Esophagus squamous epithelium (tissue), 5 donors: ENCODE measurements around the gene FBXO9. TPM values are rescaled to one million over a fixed set of nuclear protein-coding genes. Genes with fewer than 3 reads are reported as not detected.

Source experiments
- DNase-seq: peaks from one replicate; lab custom pipeline; 2025; lab: John Stamatoyannopoulos, UW
- H3K27ac ChIP-seq, 4 donors: fragments of 200-600 bp; sonication (generic); one replicate each; pipeline ENCODE4 v1.5.1; 2016 to 2019; ENCODE audit warnings: mild to moderate bottlenecking in 1 of 4
- H3K27me3 ChIP-seq, 4 donors: fragments of 200-600 bp; sonication (generic); 1 replicate in 3 of 4; 2 replicates in 1 of 4; pipeline versions ENCODE4 v1.5.1 to v1.6.0; 2017 to 2021; ENCODE audit warnings: antibody characterized with exemption in 1 of 4
- H3K36me3 ChIP-seq, 3 donors: fragments of 200-600 bp; sonication (generic); one replicate each; pipeline ENCODE4 v1.5.1; 2016 to 2019
- H3K4me1 ChIP-seq, 3 donors: fragments of 200-600 bp; sonication (generic); one replicate each; pipeline ENCODE4 v1.5.1; 2017 to 2019
- H3K4me3 ChIP-seq, 4 donors: fragments of 200-600 bp; sonication (generic); 1 replicate in 3 of 4; 2 replicates in 1 of 4; pipeline ENCODE4 v1.5.1; 2016 to 2019; ENCODE audit warnings: mild to moderate bottlenecking in 2 of 4, moderate library complexity in 1 of 4
- H3K9me3 ChIP-seq, 3 donors: fragments of 200-600 bp; sonication (generic); one replicate each; pipeline ENCODE4 v1.5.1; 2016 to 2019
- POLR2A ChIP-seq, 4 donors: fragments of 450-650 bp; IDR thresholded peaks; one replicate each; pipeline ENCODE4 v1.6.1; 2017; ENCODE audit warnings: antibody characterized with exemption in 4 of 4, mild to moderate bottlenecking in 4 of 4, moderate library complexity in 3 of 4
- WGBS, 2 donors: methylation state at CpG; one replicate each; pipeline ENCODE4 v1.1.5; 2018; 5-methylcytosine and 5-hydroxymethylcytosine counted together
- intact Hi-C: fragments of 100-400 bp; cut with DNase I; formaldehyde crosslinking; loops from one replicate; pipeline ENCODE4 v1.15.0; 2022
- small RNA-seq, 4 donors: library from RNA; depleted of rRNA; stranded (forward); fragments of <200 nt; gene quantifications; one replicate each; pipeline ENCODE3, GENCODE V24; 2016
- total RNA-seq, 4 donors: library from RNA; depleted of rRNA; stranded (reverse); fragments of >200 nt; gene quantifications; one replicate each; pipeline ENCODE4 v1.1.0, GENCODE V29; 2016
- TF ChIP-seq, protein P1 (sequence below), 6 experiments: fragments of 450-650 bp in 4 of 6; fragments of 200-600 bp in 2 of 6; sonication (generic) in 2 of 6; IDR thresholded peaks; one replicate each; pipeline ENCODE4 v1.5.1; 2016 to 2019; ENCODE audit warnings: antibody characterized with exemption in 6 of 6, mild to moderate bottlenecking in 4 of 6, moderate library complexity in 4 of 6
- donor health status: DM: yes; HTN: yes; CAD: no.

Gene FBXO9
- total RNA-seq, 4 donors from 2014 or later: 28.8 to 61.4 (median 48.8) TPM

DNA sequence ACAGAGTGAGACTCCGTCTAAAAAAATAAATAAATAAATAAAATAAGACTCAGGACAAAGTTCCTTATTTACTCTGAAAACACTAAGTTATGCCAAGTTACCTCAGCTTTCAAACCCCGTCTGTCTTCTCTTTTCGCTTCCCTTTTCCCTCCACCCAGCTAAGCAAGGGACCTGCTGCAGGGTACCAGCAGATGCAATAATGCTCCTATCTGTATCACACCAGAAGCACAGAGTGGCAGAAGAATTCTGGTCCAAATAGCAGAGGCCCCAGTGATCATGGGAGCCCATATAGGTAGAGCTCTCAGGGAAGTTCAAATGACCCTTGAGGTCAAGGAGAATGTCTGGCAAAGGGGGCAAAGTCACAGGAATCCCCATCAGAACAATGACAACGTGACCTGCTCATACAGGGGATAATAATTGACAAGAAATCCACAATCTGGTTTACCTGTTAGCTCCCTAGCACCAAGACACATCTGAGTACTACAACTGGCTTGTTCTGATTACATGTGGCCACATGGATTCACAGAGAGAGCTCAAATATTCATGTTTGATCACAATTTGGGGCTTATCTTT is 74.7 kb downstream of the FBXO9 start:
- 71 to 72% methylated on average over 3 to 4 of the region's 4 CpGs for WGBS, 2 donors
- Histone ChIP-seq H3K27me3 (no peaks in the 10 kb centered on the region), H3K27ac (no peak overlapping the region), H3K4me3 (no peak overlapping the region), H3K36me3 (no peaks in the 10 kb centered on the region), H3K4me1 (peaks cover 0 to under 1% (median 0%) of the 10 kb centered on the region in 3 donors), H3K9me3 (no peaks in the 10 kb centered on the region)
- no peak for DNase-seq
- intact Hi-C loops: no loop called here
- TF ChIP-seq, protein P1, sequence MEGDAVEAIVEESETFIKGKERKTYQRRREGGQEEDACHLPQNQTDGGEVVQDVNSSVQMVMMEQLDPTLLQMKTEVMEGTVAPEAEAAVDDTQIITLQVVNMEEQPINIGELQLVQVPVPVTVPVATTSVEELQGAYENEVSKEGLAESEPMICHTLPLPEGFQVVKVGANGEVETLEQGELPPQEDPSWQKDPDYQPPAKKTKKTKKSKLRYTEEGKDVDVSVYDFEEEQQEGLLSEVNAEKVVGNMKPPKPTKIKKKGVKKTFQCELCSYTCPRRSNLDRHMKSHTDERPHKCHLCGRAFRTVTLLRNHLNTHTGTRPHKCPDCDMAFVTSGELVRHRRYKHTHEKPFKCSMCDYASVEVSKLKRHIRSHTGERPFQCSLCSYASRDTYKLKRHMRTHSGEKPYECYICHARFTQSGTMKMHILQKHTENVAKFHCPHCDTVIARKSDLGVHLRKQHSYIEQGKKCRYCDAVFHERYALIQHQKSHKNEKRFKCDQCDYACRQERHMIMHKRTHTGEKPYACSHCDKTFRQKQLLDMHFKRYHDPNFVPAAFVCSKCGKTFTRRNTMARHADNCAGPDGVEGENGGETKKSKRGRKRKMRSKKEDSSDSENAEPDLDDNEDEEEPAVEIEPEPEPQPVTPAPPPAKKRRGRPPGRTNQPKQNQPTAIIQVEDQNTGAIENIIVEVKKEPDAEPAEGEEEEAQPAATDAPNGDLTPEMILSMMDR (IDR thresholded peaks at IDR 0.05): no peak
- no peak for TF ChIP-seq POLR2A (IDR thresholded peaks at IDR 0.05)

DNA sequence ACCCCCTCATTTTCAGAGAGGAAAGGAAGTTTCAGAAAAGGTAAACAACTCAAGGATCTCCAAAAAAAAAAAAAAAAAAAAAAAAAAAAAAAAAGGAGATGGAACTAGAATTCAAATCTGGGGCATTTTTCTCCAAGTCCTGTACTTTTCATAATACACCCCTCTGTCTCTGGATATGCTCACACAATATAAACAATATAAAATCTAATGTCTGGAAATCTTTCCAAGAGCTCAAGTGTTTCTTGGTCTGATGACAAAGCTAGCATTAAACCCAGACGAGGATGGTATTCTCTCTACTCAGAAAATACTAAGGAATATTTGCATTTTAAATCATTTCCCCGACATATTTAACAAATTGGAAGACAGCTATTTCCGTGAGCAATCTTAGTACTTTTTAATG is 77.6 kb downstream of the FBXO9 start:
- no peak overlapping the region for H3K4me3 ChIP-seq
- TF ChIP-seq, protein P1 (IDR thresholded peaks at IDR 0.05): no peak
- TF ChIP-seq POLR2A (IDR thresholded peaks at IDR 0.05): no peak
- peak overlapping the region in 1 of 4 donors; percentile 41 for H3K27ac ChIP-seq

DNA sequence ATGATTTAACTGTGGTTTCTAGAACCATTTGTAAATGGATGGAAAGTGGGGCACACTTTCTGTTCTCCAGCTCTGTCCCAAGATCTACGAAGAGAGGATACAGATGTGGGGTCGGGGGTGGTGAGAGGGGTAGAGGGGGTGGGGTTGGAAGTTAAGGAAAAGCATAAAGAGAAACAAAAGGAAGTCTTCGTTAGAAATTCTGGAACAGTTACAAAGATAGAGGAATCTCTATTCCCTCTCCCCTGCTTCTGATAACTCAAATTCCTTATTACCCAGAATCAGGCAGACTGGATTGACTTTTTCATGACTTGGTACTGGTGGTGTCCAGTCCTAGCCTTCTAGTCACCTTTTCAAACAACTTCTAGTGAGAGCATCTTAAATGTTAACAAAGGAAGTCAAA is 78.5 kb downstream of the FBXO9 start:
- intact Hi-C loops: no loop called here
- Histone ChIP-seq H3K4me1 (peaks cover 0 to 11% (median 0%) of the 10 kb centered on the region in 3 donors), H3K27ac (no peak overlapping the region), H3K4me3 (no peak overlapping the region), H3K36me3 (no peaks in the 10 kb centered on the region), H3K9me3 (no peaks in the 10 kb centered on the region), H3K27me3 (no peaks in the 10 kb centered on the region)
- TF ChIP-seq POLR2A (IDR thresholded peaks at IDR 0.05): no peak
- TF ChIP-seq, protein P1 (IDR thresholded peaks at IDR 0.05): no peak
- 43 to 72% methylated on average over 3 of the region's 3 CpGs for WGBS, 2 donors
- no peak for DNase-seq

More for the DNA sequence above, 77.6 kb downstream of the FBXO9 start:
- no peaks in the 10 kb centered on the region for H3K36me3 ChIP-seq
- intact Hi-C loops: no loop called here
- H3K27me3 ChIP-seq: no peaks in the 10 kb centered on the region
- 24 to 35% methylated on average over 3 of the region's 3 CpGs for WGBS, 2 donors
- no peaks in the 10 kb centered on the region for H3K9me3 ChIP-seq
- H3K4me1 ChIP-seq: peaks cover 0 to 11% (median 0%) of the 10 kb centered on the region in 3 donors
- DNase-seq: no peak

DNA sequence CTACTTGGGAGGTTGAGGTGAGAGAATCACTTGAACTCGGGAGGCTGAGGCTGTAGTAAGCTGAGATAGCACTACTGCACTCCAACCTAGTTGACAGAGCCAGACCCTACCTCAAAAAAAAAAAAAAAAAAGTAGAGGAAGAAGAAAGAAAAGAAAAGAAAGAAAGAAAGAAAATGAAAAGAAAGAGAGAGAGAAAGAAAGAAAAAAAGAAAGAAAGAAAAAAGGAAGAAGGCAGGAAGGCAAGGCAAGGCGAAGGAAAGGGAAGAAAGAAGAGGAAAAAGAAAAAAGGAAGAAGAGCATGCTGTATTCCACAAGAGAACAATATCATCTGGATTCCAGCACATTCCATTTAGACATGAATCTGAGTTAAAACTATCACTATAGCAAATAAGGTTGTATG is 79.6 kb downstream of the FBXO9 start:
- TF ChIP-seq, protein P1 (IDR thresholded peaks at IDR 0.05): no peak
- TF ChIP-seq POLR2A (IDR thresholded peaks at IDR 0.05): no peak
- Histone ChIP-seq H3K9me3 (no peaks in the 10 kb centered on the region), H3K36me3 (no peaks in the 10 kb centered on the region), H3K27ac (peak overlapping the region in 1 of 4 donors; percentile 4), H3K4me1 (peaks cover 0 to 11% (median 0%) of the 10 kb centered on the region in 3 donors), H3K4me3 (no peak overlapping the region), H3K27me3 (no peaks in the 10 kb centered on the region)
- no peak for DNase-seq
- whole genome bisulfite sequencing, 2 donors: 89 to 100% methylated on average over 1 to 2 of the region's 2 CpGs
- intact Hi-C loops: no loop called here

DNA sequence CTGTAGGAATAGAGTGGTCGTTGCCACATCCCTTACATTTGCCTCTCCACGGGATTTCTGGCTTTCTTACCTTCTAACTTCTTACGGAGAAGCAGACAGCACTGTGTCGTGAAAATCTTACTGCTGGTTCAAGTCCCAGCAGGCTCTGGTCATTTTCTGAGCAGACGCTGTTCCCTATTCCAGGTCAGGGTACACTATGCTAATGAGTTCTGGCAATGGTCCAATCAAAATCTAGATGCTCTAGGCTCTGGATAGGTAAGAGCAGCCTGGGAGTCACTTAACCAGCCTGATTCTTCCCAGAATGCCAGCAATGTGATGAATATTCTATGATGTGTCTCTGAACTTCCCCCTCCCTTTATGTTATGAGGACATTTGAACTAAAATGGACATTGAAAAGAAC is 83.5 kb downstream of the FBXO9 start, which contains the start of gene GCM1:
GCM1 (minus strand) TSS at position 158 of the 400 bp plus-strand sequence. CDS start 3,209 bp downstream, outside the sequence.
- TF ChIP-seq POLR2A (IDR thresholded peaks at IDR 0.05): no peak
- TF ChIP-seq, protein P1 (IDR thresholded peaks at IDR 0.05): no peak
- H3K4me1 ChIP-seq: peaks cover 0 to 11% (median 0%) of the 10 kb centered on the region in 3 donors
- no peaks in the 10 kb centered on the region for H3K36me3 ChIP-seq
- no peaks in the 10 kb centered on the region for H3K9me3 ChIP-seq
- 85 to 87% methylated on average over 5 of the region's 5 CpGs for WGBS, 2 donors
- intact Hi-C loops: no loop called here
- H3K27ac ChIP-seq: no peak within 1 kb of the TSS
- no peak within 1 kb of the TSS for H3K4me3 ChIP-seq
- no peaks in the 10 kb centered on the region for H3K27me3 ChIP-seq
- no peak for DNase-seq

Small RNAs within 50 kb of the gene (small RNA-seq; reads per million reads assigned to genes)
- gene RN7SL244P: 0 reads per million in 4 donors

Other genes starting within 250 kb of the FBXO9 start
- not detected for gene GSTA5, start 224.6 kb upstream of the FBXO9 start, total RNA-seq
- not detected for gene GSTA3, start 155.7 kb upstream of the FBXO9 start, total RNA-seq
- gene GSTA4, start 70.1 kb upstream of the FBXO9 start, total RNA-seq: 100 to 1,000 TPM in 1 of 4 donors, 10 to 100 TPM in 3; 50.4 to 110 (median 84.4) TPM
- gene CILK1, start 3.6 kb upstream of the FBXO9 start, total RNA-seq: 10 to 100 TPM; 11.9 to 18.9 (median 15.8) TPM
- under 1 TPM in 1 of 4 donors, not detected in 3; 0.08 TPM for gene GCM1, start 83.4 kb downstream of the FBXO9 start, total RNA-seq